Erythroblast (primary cell): ENCODE data around the gene SCNN1A.

ENCODE experiments used
- DNase-seq, 2 experiments: peaks; one replicate each; lab custom pipeline; 2025; lab: John Stamatoyannopoulos, UW
- GATA1 ChIP-seq: IDR thresholded peaks from 2 replicates; pipeline ENCODE4 v1.6.1; 2011; ENCODE audit warnings: low read depth, mild to moderate bottlenecking, control low read depth, low read length, moderate library complexity
- POLR2A ChIP-seq: IDR thresholded peaks from 2 replicates; pipeline ENCODE4 v1.6.1; 2011; ENCODE audit warnings: mild to moderate bottlenecking, low read length

The SCNN1A gene

GRCh38 chr12:6393109-6393508 lies 17.7 kb upstream of the SCNN1A start:
- no peak for DNase-seq
- no peak for TF ChIP-seq GATA1
- no peak for TF ChIP-seq POLR2A

- TF ChIP-seq POLR2A (no peak), GATA1 (no peak)
- DNase-seq, result no peak
These were observed 17.1 kb upstream of the SCNN1A start for GRCh38 chr12:6392504-6392903.

- TF ChIP-seq GATA1 (no peak), POLR2A (no peak)
- DNase-seq, result no peak
These were observed 15.7 kb upstream of the SCNN1A start for GRCh38 chr12:6391013-6391412.

- DNase-seq, result no peak
- TF ChIP-seq POLR2A (no peak), GATA1 (no peak)
These were observed 14.9 kb upstream of the SCNN1A start for GRCh38 chr12:6390084-6390799.

GRCh38 chr12:6387541-6387940 lies 12.2 kb upstream of the SCNN1A start:
- no peak for DNase-seq
- TF ChIP-seq POLR2A, result no peak
- TF ChIP-seq GATA1, result no peak

GRCh38 chr12:6386491-6386890 lies 11.1 kb upstream of the SCNN1A start:
- DNase-seq, result no peak
- TF ChIP-seq GATA1 (no peak), POLR2A (no peak)

GRCh38 chr12:6386038-6386437 lies 10.7 kb upstream of the SCNN1A start:
- DNase-seq, result no peak
- TF ChIP-seq GATA1 (no peak), POLR2A (no peak)

- DNase-seq, result no peak
These were observed 9.4 kb upstream of the SCNN1A start for GRCh38 chr12:6384499-6385436.

GRCh38 chr12:6383572-6384498 lies 8.5 kb upstream of the SCNN1A start, which contains the start of gene LTBR:
TSS of gene LTBR (plus strand) at chr12:6384162. CDS start at chr12:6384359, 197 bp downstream.
- peak; percentile 43 to 52 for DNase-seq
- TF ChIP-seq POLR2A (no peak), GATA1 (no peak)

More at GRCh38 chr12:6384499-6385436, 9.4 kb upstream of the SCNN1A start:
- no peak for TF ChIP-seq GATA1
- no peak for TF ChIP-seq POLR2A

GRCh38 chr12:6382982-6383381 lies 7.6 kb upstream of the SCNN1A start:
- TF ChIP-seq GATA1 (no peak), POLR2A (no peak)
- DNase-seq, result no peak

- no peak for DNase-seq
- TF ChIP-seq POLR2A (no peak), GATA1 (no peak)
These were observed 7.0 kb upstream of the SCNN1A start for GRCh38 chr12:6382371-6382770.

- no peak for DNase-seq
- TF ChIP-seq GATA1, result no peak
- no peak for TF ChIP-seq POLR2A
These were observed 5.1 kb upstream of the SCNN1A start for GRCh38 chr12:6380141-6381121.
